Body of pancreas (tissue), 4 donors: Measurements from ENCODE around the gene TAF1C.

ENCODE experiments used
- POLR2A ChIP-seq, 3 donors: fragments of 450-650 bp; IDR thresholded peaks; one replicate each; pipeline ENCODE4 v1.6.1; 2016; ENCODE audit warnings: antibody characterized with exemption in 3 of 3, mild to moderate bottlenecking in 2 of 3
- TF ChIP-seq, protein P1 (sequence below), 7 experiments: fragments of 450-650 bp in 4 of 7; fragments of 200-600 bp in 3 of 7; sonication (generic) in 3 of 7; IDR thresholded peaks; one replicate each; pipeline ENCODE4 v1.5.1; 2016 to 2019; ENCODE audit warnings: antibody characterized with exemption in 7 of 7

DNA sequence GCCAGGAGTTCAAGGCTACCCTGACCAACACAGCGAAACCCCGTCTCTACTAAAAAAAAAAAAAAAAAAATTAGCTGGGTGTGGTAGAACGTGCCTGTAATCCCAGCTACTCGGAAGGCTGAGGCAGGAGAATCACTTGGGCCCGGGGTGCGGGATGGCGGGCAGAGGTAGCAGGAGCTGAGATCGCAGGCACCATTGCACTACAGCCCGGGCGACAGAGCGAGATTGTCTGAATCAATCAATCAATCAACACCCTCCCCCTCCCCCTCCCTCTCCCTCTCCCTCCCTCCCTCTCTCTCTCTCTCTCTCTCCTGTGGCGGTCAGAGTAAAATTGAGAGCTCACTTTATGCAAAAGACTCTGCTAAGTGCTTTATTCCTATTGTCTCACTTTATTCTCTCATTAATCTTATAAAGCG is 43.1 kb downstream of the TAF1C start:
- no peak for TF ChIP-seq POLR2A (IDR thresholded peaks at IDR 0.05)
- TF ChIP-seq, protein P1, sequence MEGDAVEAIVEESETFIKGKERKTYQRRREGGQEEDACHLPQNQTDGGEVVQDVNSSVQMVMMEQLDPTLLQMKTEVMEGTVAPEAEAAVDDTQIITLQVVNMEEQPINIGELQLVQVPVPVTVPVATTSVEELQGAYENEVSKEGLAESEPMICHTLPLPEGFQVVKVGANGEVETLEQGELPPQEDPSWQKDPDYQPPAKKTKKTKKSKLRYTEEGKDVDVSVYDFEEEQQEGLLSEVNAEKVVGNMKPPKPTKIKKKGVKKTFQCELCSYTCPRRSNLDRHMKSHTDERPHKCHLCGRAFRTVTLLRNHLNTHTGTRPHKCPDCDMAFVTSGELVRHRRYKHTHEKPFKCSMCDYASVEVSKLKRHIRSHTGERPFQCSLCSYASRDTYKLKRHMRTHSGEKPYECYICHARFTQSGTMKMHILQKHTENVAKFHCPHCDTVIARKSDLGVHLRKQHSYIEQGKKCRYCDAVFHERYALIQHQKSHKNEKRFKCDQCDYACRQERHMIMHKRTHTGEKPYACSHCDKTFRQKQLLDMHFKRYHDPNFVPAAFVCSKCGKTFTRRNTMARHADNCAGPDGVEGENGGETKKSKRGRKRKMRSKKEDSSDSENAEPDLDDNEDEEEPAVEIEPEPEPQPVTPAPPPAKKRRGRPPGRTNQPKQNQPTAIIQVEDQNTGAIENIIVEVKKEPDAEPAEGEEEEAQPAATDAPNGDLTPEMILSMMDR (IDR thresholded peaks at IDR 0.05) = no peak
